Stimulated activated CD4-positive, alpha-beta T cell treated with anti-CD3 and anti-CD28 coated beads, Interleukin-12 subunit alpha, Interleukin-12 subunit beta, amount 100 ng/mL, for 4 hours (primary cell): ENCODE measurements around the gene TFDP2.
"Not testable (repeated sequence)": the region's sequence is repeated elsewhere in the genome, so short reads cannot be mapped to it uniquely, and the experiment has no call there.

Source experiments
- DNase-seq: peaks from one replicate; pipeline ENCODE4 v3.0.0-alpha.2; 2020

The TFDP2 gene

DNA sequence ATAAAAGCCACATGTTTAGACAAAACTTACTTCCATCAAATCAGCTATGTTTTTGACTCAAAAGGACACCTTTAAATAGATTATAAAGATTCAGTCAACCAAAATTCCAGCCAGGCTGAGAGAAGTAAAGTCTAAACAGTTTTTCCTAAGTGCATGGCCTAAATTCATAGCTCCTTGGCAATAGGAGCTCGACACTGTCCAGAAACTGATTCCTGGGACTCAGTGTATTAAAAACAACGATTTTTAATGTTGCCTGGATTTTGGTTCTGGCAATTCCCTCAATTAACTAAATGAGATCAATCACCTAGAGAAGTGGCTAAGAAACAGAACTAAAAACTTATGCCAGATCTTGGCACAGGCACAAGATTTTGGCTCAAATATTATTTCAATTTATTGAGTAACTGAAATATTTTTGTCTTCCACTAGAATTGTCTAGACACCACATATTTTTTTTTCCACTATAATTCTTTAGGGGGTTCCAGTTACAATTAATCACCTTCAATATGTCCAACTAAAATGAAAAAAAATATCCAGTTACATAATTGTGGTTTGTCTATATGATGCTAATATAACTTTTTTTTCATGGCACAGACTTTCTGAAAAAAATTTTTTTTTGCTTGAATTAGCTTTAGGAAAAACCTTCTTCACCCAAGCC is 135.9 kb downstream of the TFDP2 start:
- DNase-seq = no peak

DNA sequence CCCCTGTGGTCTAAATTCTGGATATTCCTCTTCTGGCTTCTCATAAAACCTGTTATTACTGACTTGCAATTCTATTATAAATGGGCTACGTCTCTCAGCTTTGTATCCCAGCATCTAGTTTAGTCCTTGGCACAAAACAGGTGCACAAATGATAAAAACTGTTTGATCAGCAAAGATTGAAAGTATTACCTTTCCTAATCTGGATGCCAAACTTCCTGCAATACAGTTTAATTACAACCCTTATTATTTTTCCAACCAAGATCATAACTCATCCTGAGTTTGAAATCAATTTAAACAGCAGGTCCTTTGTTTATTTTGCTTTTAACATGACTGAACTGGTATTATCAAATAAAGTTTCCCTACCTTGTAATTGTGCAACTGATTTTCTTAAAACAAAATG is 140.3 kb downstream of the TFDP2 start:
- no peak for DNase-seq

DNA sequence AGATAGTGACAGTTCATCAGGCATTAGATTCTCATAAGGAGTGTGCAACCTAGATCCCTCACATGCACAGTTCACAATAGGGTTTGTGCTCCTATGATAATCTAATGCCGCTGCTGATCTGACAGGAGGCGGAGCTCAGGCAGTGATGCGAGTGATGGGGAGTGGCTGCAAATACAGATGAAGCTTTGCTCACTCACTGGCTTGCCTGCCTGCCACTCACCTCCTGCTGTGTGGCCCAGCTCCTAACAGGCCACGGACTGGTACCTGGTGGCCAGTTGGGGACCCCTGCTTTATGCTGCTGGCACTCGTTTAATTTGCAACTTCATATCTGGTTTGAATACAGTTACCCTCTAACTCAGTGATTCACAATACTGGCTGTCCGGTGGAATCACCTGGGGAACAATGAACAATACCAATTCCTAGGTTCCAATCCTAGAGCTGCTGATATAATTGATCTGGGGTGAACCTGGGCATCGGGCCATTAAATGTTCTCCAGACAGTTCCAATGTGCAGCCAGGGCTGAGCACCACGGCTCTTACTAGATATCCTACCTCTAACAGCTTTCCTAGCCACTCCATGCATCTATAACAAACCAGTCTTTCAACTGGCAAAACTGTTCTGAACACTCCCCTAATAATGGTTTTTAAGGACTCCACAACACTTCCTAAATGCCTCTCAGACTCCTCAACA is 141.5 kb downstream of the TFDP2 start:
- DNase-seq = no peak

DNA sequence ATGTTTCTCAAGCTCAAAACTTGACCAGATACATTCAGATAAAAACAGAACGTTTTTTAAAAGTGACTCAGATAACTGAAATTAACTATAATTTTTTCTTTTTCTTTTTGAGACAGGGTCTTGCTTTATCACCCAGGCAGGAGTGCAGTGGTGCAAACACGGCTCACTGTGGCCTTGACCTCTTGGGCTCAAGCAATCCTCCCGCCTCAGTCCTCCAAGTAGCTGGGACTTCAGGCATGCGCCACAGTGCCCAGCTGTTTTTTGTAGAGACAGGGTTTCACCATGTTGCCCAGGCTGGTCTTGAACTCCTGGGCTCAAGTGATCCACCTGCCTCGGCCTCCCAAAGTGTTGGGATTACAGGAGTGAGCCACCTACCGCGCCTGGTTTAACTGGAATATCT is 144.4 kb downstream of the TFDP2 start:
- not testable (repeated sequence) for DNase-seq

DNA sequence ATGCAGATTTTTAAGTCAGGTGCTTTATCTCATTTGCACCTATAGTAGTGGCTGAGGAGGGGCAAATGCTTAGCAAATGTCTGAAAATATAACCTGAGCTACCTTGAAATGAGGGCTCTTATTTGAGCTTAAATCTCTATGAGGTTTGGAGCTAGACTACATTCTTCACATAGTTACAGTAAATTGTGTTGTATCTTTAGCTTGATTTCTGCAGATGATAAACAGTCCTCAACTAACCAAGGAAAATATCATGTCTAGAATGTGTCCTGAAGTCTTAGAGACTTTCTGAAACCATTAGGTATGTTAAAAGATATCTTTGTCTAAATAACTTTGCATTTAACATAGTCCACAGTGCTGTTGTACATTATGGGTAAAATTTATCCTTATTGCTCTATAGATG is 145.3 kb downstream of the TFDP2 start:
- no peak for DNase-seq

DNA sequence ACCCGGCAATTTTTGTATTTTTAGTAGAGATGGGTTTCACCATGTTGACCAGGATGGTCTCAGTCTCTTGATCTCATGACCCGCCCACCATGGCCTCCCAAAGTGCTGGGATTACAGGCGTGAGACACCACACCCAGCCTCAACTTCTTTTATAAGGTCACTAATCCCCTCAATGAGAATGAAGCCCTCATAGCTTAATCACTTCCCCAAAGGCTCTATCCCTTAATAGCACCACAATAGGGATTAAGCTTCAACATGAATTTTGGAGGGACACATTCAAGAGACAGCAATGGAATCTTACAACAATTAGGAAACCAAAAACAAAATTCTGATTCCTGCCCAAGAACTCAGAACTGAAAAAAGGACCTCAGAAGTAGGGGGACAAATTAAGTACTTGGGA is 146.1 kb downstream of the TFDP2 start:
- no peak for DNase-seq

DNA sequence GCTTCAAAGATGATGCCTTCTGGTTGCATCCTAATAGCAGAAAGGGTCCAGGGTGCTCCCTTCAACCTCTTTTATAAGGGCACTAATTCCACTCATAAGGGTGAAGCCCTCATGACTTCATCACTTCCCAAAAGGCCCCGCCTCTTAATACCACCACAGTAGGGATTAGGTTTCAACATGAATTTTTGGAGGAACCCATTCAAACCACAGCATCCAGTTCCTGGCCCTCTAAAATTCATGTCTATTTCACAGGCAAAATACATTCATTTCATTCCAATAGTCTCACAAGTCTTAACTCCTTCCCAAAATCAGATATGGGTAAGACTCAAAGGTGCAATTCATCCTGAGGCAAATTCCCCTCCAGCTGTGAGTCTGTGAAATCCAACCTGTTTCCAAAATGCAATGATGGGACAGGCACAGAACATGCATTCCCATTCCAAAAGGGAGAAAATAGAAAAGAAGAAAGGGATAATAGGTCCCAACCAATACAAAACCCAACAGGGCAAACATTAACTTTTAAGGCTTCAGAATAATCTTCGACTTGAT is 148.9 kb downstream of the TFDP2 start:
- DNase-seq = no peak

DNA sequence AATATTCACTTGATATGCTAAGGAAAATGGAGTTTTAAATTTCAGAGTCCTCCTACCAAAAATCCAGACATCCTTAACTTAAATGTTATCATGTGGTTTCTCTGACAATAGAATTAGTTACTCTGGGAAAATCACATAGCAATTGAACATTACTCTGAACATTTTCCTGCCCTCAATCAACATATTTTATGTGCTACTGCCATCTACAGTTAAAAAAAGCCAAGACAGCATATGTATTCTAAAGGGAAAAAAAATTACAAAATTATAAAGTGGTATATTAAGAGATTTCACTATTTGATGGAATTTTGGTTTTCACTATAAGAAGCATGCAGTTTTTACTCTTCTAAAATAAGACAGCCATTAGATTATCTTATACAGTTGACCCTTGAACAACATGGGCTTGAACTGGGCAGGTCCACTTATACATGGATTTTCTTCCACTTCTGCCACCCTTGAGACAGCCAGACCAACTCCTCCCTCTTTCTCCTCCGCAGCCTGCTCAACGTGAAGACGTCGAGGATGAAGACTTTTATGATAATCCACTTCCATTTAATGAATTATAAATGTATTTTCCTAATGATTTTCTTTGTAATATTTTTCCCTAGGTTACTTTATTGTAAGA is 150.6 kb downstream of the TFDP2 start:
- DNase-seq = no peak

DNA sequence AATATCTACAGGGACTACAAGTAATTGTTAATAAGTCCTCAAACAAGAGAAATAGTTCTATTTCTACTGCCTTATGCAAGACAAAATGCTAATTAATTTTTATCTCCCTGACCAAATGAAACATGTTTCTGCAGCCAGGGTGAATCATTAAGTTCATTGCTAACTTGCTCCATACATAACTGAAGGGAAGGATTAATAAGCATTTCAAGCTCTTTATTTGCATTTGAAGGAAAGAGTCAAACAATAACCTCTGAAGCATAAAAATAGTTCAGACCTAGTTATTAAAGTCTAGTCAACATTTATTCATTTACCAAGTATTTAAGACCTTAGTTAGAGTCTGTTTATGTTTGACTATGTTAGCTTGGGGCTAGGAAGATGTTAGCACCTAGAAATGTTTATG is 152.9 kb downstream of the TFDP2 start:
- DNase-seq = no peak

DNA sequence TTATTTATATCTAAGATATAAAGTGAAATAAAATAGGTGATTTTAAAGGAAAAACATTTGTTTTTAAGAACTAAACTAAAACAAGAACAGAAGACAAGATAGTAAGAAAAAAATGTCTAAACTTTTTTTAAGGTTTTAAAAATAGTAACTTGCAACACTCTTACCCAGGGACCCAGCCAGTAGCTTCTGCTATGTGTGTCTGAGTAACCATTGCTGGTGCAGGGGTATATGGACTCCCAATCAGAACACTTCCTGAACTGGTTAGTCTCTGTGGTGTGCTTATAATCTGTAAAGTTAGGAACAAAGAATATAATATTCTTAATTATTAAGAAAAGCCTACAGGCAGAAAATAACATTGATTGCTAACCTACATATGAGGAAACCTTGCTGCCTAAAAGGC is 154.5 kb downstream of the TFDP2 start:
- DNase-seq = no peak

DNA sequence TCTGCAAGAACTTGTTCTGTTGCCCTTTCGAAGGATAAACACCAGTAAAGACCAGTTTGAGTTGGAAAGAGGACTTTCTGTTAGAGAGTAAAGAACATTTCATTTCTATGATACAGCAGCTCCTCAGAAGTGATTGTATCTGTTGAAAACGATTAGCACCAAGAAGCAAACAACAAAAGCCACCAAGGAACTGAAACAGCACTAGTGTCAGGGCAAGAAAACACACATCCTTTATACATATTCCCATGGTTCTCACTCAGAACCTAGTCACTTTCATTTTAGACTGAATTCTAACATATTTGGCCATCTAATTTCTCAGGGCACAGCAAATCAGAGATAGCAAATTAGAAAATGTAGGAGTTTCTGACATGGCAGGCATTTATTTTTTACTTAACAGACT is 156.8 kb downstream of the TFDP2 start:
- no peak for DNase-seq

DNA sequence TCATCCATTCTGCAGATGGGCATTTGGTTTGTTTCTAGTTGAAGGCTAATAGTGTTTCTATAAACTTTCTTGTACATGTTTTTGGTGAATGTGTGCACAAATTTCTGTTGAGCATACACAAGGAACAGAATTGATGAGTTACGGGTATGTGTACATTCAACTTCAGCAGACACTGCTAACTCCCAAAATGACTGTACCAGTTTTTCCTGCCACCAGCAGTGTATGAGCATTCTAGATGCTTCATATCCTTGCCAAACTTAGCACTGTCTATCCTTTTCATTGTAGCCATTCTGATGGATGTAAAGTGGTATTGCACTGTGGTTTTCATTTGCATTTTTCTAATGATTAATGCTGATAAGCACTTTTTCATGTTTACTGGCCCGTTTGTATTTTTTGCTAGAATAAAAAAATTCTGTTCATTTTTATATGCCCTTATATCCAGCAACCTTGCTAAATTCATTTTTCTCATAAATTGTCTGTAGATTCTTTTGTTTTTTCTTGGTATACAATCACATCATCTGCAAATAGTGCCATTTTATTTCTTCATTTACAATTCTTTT is 162.7 kb downstream of the TFDP2 start:
- no peak for DNase-seq

DNA sequence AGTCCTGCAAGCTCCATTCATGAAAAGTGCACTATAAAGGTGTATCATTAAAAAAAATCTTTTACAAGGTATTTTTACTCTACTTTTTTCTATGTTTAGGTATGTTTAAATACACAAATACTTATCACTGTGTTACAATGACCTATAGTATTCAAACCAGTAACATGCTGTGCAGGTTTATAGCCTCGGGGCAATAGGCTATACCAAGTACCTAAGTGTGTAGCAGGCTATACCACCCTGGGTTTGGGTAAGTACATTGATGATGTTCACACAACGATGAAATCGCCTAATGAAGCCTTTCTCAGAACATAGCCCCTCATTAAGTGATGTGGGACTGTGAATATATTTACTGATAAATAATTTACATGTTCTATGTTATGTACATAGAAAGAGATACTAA is 168.3 kb downstream of the TFDP2 start:
- no peak for DNase-seq

DNA sequence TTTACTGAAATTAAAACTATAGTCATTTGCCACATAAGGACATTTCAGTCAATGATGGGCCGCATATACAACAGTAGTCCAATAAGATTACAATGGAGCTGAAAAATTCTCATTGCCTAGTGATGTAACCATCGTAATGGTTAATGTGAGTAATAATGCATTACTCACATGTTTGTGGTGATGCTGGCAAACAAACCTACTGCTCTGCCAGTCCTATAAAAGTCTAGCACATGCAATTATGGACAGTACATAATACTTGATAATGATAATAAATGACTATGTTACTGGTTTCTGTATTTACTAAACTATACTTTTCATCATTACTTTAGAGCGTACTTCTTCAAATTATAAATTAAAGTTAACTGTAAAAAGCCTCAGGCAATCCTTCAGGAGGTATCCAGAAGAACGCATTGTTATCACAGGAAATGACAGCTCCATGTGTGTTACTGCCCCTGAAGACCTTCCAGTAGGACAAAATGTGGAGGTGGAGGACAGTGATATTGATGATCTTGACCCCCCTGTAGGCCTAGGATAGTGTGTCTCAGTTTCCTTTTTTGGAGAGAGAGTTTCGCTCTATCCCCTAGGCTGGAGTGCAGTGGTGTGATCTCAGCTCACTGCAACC is 170.2 kb downstream of the TFDP2 start:
- DNase-seq = no peak

DNA sequence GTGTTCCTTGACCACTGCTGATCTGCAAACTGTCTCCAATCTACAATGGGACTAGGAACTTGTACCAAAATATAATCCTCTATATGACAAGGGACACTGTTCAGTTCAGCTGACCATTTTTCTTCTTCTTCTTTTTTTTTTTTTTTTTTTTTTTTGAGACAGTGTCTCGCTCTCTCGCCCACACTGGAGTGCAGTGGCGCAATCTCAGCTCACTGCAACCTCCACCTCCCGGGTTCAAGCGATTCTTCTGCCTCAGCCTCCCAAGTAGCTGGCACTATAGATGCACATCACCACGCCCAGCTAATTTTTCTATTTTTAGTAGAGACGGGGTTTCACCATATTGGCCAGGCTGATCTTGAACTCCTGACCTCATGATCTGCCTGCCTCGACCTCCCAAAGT is 174.6 kb downstream of the TFDP2 start:
- not testable (repeated sequence) for DNase-seq

DNA sequence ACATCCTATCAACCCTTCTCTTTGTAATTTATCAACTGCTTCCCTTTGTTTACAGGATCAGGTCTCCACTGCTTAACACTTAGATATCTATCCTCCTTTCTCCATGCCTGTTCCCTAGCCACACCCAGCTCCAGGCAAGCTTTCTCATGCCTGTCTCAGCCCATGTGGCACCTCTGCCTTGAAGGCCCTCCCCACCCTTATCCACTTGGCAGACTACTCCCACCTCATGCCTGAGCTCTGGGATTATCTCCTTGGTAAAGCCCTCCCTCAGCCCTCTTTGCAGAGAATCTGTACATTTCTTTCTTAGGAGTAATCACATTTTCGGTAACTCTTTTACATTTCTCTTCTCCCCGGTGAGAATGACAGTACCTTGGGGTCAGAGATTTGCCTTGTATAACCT is 176.9 kb downstream of the TFDP2 start:
- no peak for DNase-seq

DNA sequence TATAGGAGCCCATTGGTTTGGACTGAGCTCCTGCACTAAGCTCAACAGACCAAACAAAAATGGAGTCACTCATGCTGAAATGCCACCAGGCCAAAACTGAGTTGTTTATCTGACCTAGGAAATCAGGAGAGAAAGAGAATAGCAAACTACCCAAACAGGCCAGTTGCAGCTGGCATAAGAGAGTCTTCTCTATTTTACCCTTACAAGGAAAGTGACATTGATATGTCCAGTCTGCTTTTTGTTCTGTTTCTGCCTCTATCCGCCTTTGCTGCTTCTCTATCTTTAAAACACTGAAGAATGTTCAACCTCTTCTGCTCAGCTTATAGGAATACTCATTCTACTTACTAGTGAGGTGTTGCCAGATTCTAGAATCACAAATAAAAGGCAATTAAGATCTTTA is 177.8 kb downstream of the TFDP2 start:
- no peak for DNase-seq

DNA sequence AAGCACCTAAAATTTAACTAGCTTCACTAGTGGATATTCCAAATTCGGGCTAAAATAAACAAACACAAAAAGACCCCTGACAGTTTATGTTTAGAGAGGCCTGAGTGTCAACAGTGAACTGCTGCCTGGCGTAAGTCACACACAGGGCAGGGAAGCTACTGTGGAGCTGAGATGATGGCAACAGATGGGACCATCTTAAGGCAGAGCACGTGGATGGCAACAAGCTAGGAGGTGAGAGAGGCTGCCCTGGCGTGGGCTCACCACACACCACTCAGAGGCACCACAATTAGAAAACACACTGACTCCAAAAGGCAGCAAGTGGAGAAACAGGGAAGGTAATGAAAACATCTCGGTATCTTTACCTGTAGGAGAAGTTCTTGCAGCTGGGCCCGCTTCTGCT is 179.6 kb downstream of the TFDP2 start:
- no peak for DNase-seq

DNA sequence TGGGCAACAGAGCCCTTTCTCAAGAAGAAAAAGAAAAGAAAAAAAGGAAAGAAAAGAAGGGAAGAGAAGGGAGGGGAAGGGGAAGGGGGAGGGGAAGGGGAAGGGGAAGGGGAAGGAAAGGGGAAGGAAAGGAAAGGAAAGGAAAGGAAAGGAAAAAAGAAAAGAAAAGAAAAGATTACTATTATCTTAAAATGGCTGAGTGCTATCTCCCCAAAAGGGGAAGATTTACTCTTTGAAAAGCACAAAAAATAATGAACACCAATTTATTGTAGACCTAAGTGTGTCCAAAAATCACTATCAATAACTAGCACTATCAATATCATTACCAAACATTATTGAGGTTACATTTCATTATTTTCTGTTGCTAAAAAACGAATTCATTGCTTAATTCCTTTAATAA is 183.9 kb downstream of the TFDP2 start:
- DNase-seq = no peak

DNA sequence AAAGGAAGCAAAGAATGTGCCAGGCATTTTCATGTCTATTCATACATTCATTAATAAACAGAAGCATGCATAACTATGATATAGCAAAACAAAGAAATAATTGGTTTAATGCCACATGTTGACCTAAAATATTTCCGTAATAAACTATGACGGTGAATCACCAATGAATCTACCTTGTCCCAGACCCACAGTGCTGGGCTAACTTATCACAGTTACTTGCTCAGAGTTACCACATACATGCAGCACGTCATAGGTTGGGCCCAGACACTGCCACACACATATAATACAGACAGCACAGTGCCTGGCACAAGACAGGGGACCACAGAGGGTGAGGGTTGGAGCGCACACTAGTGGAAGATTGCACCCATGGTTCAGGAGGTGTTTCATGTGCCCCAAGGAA is 186.0 kb downstream of the TFDP2 start:
- no peak for DNase-seq

DNA sequence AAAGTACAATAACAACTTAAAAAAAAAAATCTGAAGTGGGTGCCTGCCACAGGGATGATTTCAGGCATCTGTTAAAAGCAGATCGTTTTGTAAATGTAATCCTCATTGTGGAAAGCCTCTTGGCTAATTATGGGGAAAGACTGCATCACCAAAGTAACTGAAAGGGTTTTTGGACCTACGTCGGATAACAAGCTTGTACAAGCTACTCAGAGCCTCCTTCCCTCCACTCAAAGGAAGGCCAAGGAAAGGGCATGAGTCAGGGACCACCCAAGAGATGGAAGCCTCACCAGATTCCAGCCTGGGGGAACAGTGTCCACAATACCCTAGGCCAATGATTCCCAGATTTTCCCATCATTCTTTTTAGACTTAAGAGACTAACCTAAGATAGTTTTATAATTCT is 188.6 kb downstream of the TFDP2 start:
- DNase-seq = no peak

DNA sequence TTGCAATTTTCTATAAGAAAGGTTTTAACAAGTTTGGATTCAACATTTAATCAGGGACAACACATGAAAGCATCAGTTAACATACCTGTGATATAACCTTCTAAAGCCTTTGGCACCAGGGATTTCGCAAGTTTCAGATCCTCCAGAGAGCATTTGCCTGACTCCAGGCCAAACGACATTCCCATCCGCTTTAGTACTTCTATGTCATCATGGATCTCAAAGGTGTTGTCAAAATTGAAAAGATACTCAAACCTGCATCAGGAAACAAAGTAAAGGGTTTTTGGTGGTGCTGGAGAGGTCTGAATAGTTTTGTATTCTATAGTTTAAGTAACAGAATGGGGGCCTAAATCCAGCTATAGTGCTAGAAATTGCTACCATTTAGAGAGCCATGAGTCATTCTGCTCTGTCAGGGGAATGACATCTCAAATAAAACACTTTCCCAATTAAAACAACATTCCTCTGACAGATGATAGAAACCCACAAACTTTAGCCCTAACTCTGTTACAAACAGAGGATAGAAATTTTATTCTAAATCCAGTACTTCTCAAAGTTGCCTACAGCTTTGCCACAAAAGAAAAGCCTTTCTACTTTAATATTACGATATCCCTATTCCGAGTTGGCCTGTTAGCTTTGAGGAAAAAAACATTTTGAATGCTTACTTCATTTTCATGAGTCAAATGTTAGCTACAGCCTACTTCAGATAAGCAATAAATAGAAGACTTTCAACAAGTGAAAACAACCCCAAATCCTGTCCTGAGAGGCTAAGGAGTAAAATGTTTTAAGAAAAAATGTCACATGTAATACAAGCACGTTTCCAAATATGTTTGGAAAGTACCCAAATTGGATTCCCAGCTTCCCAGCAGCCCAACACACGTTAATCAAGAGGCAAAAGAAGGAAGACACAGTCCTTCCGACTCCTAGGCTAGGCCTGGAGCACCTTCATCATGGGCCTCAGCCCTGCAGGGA is 189.5 kb downstream of the TFDP2 start:
- DNase-seq = no peak
